Neural crest cell (in vitro differentiated cells): Measurements from ENCODE around the gene TSPO2. TPM values are rescaled to one million over a fixed set of nuclear protein-coding genes. Genes with fewer than 3 reads are reported as not detected.
A peak's percentile ranks its signal among the peaks of the same experiment; 100 is the strongest.

ENCODE experiments used
- DNase-seq: peaks from one replicate; pipeline ENCODE4 v3.0.0; 2021; ENCODE audit warnings: low read depth, mixed read lengths, low spot score
- H3K27ac Mint-ChIP-seq: one replicate; pipeline ENCODE4 v1.8.0; 2021; ENCODE audit warnings: mild to moderate bottlenecking, mixed read lengths; ENCODE audit not compliant: unreplicated experiment
- H3K27me3 Mint-ChIP-seq: 2 replicates; pipeline ENCODE4 v1.8.0; 2021; ENCODE audit warnings: low read depth, mild to moderate bottlenecking, mixed read lengths
- H3K36me3 Mint-ChIP-seq: 2 replicates; pipeline ENCODE4 v1.8.0; 2021; ENCODE audit warnings: low read depth, mild to moderate bottlenecking, mixed read lengths
- H3K4me1 Mint-ChIP-seq: 2 replicates; pipeline ENCODE4 v1.8.0; 2021; ENCODE audit warnings: mixed read lengths
- H3K4me3 Mint-ChIP-seq: one replicate; pipeline ENCODE4 v1.8.0; 2021; ENCODE audit warnings: mild to moderate bottlenecking, mixed read lengths
- H3K9me3 Mint-ChIP-seq: 2 replicates; pipeline ENCODE4 v1.8.0; 2021; ENCODE audit warnings: mixed read lengths
- CTCF ChIP-seq: fragments of 200-600 bp; sonication (generic); conservative IDR thresholded peaks from 2 replicates; pipeline ENCODE4 v1.5.0; 2021; ENCODE audit warnings: antibody characterized with exemption, mild to moderate bottlenecking
- total RNA-seq: library from RNA; stranded (reverse); gene quantifications from 2 replicates; pipeline ENCODE4 v1.2.1, GENCODE V29; 2021

Gene TSPO2
- total RNA-seq, 1 donor from 2014 or later: not detected

GRCh38 chr6:41047745-41048732 is 5.8 kb downstream of the TSPO2 start:
- H3K27ac Mint-ChIP-seq: peak overlapping the region; percentile 89
- H3K4me1 Mint-ChIP-seq: peaks cover 23% of the 10 kb centered on the region
- H3K9me3 Mint-ChIP-seq: no peaks in the 10 kb centered on the region

GRCh38 chr6:41049521-41049920 is 7.3 kb downstream of the TSPO2 start:
- H3K4me1 Mint-ChIP-seq: peaks cover 23% of the 10 kb centered on the region
- H3K4me3 Mint-ChIP-seq: no peak overlapping the region
- no peak for DNase-seq
- no peak for TF ChIP-seq CTCF
- no peaks in the 10 kb centered on the region for H3K9me3 Mint-ChIP-seq
- H3K27me3 Mint-ChIP-seq: no peaks in the 10 kb centered on the region
- H3K36me3 Mint-ChIP-seq: no peaks in the 10 kb centered on the region
- peak overlapping the region; percentile 87 for H3K27ac Mint-ChIP-seq

More at GRCh38 chr6:41047745-41048732, 5.8 kb downstream of the TSPO2 start:
- no peak for DNase-seq
- Mint-ChIP-seq H3K27me3 (no peaks in the 10 kb centered on the region), H3K4me3 (no peak overlapping the region), H3K36me3 (no peaks in the 10 kb centered on the region)
- no peak for TF ChIP-seq CTCF

- H3K4me3 Mint-ChIP-seq: no peak overlapping the region
- H3K27me3 Mint-ChIP-seq: no peaks in the 10 kb centered on the region
- H3K36me3 Mint-ChIP-seq: no peaks in the 10 kb centered on the region
- H3K4me1 Mint-ChIP-seq: peaks cover 24% of the 10 kb centered on the region
- TF ChIP-seq CTCF: no peak
- no peak overlapping the region for H3K27ac Mint-ChIP-seq
- no peak for DNase-seq
- no peaks in the 10 kb centered on the region for H3K9me3 Mint-ChIP-seq
Observed at GRCh38 chr6:41049955-41050354, 7.7 kb downstream of the TSPO2 start.

GRCh38 chr6:41050536-41050935 is 8.3 kb downstream of the TSPO2 start:
- peaks cover 28% of the 10 kb centered on the region for H3K4me1 Mint-ChIP-seq
- no peaks in the 10 kb centered on the region for H3K9me3 Mint-ChIP-seq
- no peak overlapping the region for H3K27ac Mint-ChIP-seq
- no peak for TF ChIP-seq CTCF
- DNase-seq: no peak
- H3K27me3 Mint-ChIP-seq: no peaks in the 10 kb centered on the region
- no peaks in the 10 kb centered on the region for H3K36me3 Mint-ChIP-seq
- no peak overlapping the region for H3K4me3 Mint-ChIP-seq

GRCh38 chr6:41051873-41052272 is 9.6 kb downstream of the TSPO2 start:
- peaks cover 28% of the 10 kb centered on the region for H3K4me1 Mint-ChIP-seq
- no peaks in the 10 kb centered on the region for H3K36me3 Mint-ChIP-seq
- H3K9me3 Mint-ChIP-seq: no peaks in the 10 kb centered on the region
- no peaks in the 10 kb centered on the region for H3K27me3 Mint-ChIP-seq
- no peak for TF ChIP-seq CTCF
- no peak for DNase-seq
- peak overlapping the region; percentile 23 for H3K27ac Mint-ChIP-seq
- no peak overlapping the region for H3K4me3 Mint-ChIP-seq
